HG03460 (cell line): ENCODE results near the gene APIP.

ENCODE experiments used
- ATAC-seq: cut with Tn5 transposase; IDR thresholded peaks from one replicate; pipeline ENCODE4 v1.9.1; 2021; ENCODE audit not compliant: unreplicated experiment

APIP gene

DNA sequence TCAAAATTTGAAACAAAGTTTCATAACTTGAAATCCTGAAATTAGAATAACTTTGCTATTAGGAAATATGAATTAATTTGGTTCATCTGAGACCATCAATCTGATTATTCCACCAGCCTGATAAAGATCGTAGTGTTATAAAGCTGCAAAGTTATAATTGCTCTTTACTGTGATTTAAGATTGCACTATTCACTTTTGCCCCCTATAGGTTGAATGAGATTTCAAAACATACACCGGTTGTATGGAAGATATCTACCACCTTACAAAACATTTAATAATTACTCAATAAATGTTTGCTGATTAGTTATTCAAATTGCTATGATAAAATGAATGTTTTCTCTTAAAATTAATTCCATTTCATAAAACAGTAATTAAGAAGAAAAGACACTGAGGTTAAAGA lies 26.1 kb downstream of the APIP start:
- ATAC-seq: no peak

DNA sequence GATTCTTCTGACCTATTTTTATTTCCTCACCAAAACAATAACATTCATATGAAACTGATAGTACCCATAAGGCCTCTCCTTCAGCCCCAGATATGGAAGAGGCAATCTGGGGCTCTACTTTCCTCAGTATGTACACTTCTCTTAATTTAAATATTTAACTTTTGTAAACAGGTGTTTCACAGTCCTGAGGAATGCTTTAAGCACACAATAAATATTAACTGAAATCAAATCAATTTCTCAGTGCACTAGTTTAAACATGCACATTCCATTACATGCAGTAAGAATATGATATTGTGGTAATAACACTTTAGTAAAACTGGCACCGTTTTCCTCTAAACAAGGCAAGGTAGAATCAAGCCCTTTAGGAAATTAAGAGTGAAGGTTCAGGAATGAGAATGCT lies 28.9 kb downstream of the APIP start:
- ATAC-seq: no peak

DNA sequence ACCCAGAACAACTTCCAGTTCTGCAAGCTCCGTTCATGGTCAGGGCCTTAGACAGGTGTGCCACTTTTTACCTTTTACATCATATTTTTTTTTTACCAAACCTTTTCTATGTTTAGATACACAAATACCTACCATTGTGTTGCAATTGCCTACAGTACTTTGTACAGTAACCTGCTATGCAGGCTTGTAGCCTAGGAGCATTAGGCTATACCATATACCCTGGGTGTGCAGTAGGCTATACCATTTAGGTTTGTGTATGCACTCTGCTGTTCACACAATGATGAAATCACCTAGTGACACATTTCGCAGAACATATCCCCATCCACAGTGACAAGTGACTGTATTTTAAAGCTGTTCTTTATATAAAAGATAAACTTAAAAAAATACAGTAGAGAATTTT lies 29.6 kb downstream of the APIP start:
- no peak for ATAC-seq

DNA sequence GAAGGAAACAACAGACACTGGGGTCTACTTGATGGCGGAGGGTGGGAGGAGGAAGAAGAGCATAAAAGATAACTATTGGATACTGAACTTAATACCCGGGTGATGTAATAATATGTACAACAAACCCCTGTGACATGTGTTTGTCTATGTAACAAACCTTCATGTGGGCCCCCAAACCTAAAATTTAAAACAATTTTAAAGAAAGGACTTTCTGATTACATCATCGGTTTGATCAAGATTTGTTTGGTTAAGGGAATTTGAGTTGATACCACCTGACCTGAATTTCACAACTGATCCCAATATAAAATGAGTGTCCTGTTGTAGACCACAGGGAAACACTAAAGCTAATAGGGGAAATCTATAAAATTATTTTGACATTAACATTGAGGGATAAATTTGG lies 34.3 kb downstream of the APIP start:
- no peak for ATAC-seq

DNA sequence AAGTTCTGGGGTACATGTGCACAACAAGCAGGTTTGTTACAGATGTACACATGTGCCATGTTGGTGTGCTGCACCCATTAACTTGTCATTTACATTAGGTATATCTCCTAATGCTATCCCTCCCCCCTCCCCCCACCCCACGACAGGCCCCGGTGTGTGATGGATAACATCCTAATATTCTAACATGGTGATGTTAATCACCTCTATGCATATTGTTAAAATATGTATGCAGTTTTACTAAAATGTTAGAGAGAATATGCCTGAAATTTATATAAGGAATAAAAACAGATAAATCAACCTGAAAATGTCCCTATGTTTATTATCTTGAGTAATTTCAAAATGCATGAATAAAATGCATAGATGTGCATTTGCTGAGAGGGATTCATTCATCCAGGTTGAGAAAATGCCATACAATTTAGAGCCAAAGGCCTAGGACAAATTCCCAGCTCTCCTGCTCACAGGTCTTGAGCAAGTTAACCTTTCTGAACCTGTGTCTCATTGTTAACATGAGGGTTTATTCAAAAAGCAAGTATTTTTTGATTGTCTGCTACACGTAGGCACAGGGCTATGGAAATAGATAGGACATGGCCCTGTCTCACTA lies 38.7 kb downstream of the APIP start:
- no peak for ATAC-seq

DNA sequence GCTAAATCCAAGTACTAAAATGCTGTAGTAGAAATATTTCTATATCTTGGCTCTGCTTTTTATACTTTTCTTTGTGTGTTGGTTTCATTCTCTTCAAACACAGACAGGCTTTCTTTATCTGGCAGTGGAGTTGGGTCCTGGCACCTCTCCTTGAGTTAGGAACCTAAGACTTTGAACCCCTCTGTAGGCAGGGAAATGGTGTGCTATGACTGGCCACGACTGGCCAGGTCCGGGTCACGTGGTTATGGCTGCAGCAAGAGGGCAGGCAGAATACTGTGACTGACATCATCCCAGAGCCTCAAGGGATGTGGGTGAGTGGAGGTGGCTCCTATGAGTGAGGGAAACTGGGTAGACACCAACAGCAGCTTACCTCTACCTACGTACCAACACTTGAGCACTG lies 42.0 kb downstream of the APIP start:
- no peak for ATAC-seq

DNA sequence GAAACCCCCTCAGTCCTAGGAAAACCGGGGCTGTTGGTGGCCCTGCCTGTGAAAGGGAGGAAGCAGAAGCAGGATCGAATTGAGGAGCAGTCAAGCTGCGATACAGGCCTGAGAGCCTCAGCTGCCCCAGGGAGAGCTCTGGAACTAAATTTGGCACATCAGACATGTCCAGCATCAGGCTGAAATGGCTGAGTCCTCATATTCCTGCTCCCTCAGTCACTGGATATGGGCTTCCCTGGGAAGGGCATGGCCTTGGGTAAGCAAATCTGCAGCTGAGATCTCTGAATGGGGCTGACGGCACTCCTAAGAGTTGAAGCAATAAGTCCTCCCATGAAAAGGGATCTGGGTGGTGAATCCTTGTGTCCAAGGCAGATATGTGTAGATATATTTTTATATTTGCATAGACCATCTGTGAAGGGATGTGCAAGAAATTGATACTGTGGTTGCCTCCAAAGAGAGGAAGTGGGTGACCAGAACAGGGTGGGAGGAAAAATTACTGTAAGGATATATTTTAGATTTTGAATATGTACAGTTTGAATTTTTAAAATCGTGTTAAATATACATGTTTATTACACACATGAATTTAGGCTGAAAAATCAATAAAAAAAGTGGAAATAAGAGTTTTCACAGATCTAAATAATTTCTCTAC lies 45.5 kb downstream of the APIP start:
- ATAC-seq: no peak

DNA sequence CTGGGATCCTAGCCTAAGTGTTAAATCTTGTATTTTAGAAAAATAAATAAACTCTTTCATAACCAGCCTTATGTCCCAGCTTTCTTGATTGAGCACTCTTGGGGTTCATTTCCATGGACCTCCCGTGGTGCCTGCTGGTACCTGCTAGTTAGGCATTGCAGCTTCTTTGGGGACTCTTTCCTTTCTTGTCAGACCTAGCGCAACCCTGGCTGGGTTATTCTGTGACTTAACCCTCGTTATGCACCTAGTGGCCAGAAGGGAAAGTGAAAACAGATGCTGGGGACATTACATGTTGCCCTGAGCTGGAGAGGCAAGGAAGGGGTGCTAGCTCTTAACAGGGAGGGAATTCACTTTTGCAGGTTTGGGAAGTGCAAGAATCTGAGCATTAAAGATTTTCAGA lies 46.8 kb downstream of the APIP start:
- no peak for ATAC-seq

DNA sequence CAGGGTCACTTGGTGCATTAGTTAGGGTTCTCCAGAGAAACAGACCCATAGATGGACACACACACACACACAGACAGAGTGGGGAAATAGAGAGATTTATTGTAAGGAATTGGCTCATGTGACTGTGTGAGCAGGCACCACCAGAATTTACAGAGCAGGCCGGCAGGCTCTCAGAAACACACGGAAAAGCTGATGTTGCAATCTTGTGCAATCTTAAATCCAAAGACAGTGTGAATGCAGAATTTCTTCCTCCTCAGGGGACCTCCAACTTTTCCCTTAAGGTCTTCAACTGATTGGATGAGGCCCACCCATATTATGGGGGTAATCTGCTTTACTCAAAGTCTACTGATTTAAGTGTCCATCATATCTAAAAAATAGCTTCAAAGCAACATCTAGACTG lies 49.8 kb downstream of the APIP start:
- no peak for ATAC-seq

DNA sequence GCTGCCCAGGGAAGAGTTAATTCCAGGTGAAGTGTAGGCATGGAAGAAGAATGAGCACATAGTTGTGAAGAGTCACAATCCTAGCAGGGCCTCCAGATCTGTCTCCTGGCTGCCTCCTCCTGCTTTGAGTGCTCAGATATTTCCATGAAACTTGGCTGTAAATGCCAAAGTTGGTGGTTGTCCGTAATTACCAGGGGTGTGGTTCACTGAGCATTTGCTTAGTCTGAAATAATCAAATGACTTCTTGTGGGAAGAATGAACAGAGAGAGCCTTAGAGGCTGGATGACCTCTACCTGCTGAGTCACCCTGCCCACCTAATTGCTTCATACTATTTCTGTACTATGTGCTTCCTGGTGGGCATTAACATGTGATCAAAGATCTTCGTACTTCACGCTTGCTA lies 50.9 kb downstream of the APIP start:
- ATAC-seq: no peak

DNA sequence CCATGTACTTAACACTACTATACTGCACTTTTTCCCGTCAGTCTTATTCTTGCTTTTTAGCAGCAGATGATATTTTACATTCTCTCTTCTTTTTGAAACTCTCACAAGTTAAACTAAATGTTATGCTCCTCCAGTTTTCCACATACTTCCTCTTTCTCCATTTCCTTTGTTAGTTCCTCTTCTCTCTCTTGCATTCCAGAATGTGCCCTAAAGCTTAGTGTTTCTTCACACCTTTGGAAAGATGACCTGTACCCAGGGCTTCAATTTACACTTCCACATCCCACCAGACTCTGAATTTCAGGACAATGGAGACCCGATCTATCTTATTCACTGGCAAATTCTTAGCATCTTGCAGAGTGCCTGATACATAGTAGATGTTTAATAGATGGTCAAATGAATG lies 51.8 kb downstream of the APIP start:
- no peak for ATAC-seq

DNA sequence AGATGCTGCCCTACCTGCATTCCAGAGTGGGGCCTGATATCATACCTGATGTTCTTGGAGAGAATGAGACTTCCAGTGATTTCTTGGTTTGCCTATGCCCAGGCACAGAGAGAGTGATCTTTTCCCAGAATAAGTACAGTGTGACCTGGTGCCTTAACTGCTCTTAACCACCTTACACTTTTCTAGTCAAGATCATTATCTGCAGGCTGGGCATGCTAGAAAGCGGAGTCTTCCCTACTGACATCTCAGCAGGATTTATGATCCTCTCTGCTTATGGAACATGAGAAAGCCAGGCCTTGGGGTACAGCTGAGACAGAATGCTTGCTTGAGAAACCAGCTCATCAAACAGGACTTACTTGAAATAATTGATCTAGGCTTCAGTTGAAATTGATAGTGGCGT lies 53.1 kb downstream of the APIP start:
- no peak for ATAC-seq

DNA sequence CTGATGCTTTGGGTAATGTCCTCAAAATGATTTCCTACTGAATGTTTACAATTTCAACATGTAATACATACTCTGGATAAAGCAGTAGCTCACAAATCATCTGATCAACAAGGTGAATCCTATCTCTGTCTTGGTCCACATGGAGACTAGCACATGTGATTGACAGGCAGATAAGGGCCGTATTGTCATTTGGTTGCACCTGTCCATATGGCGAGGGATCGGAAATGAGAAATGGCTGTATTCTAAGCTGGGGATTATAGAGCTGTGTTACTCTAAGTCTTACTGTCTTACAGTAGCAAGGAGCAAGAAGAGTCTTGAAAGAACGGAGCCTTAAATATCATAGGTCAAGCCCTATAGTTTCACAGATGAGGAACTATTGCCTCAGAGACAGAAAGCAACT lies 55.7 kb downstream of the APIP start:
- no peak for ATAC-seq

DNA sequence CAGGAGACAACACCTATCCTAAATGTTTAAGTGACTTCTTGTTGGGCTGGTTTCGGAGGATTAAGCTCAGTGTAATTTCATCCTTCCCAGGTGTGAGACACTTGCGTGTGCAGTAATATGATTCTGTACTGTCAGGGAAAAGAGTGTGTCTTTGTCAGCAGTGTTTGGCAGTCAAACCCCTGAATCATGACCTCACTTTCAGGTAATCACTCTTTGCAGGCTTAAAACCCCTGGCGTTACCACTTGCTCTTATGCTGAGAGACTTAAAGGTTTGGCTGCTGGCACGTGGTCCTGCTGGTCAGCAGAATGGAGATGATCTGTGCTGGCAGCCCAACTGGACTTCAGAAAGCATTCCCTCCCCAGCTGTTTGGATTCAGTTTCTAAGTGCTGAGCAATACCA lies 56.1 kb downstream of the APIP start:
- no peak for ATAC-seq

DNA sequence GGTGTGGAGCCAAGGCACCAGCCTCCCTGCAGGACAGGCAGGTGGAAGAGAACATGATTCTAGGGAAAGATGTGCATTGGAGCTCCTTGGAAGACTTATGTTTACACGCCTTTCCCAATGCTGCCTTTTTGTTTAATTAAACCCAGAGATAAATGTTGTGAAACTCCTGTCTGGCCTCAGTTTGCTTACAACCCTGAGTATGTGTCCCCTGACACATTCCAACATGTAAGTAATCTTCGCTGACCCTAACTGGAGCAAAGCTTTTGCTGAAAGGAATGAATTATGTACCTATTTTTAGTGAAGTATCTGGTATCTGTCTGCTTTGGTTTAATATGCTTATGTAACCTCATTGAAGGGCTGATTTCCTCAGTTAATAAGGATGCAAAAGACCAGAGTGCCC lies 56.7 kb downstream of the APIP start:
- ATAC-seq: no peak

DNA sequence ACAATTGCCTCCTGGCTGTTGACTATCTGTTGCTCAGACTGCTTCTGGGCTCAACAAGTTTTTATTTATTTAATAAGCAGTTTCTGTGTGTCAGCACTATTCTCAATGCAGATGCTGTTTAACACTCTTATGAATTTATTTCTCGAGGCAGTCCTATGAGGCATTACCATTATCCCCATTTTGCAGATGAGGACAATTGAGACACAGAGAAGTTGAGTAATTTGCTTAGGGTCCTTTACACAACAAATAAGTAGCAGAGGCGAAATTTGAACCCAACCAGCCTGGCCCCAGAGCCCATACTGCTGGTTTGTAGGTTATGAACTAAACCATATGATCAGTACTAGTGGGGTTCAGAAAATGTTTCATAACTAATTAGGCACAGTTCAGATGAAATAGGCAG lies 58.7 kb downstream of the APIP start:
- no peak for ATAC-seq

DNA sequence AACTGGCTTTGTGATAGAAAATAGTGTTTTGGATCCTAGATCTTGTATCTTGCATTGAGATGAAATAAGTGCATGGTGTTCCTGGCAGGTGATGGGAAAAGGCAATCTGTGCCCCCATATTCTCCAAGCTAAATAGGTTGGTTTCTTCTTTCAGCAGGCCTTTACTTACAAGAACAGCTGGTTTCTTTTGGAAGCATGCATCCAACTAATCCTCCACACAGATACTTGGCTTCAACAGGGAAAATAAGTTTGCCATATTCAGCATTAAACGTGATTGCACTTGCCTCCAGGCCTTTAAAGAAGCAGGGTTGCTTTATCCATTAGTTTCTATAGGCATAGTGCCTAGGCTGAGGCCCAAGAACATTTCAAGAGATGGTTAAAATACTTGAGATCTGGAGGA lies 59.9 kb downstream of the APIP start:
- ATAC-seq: no peak

DNA sequence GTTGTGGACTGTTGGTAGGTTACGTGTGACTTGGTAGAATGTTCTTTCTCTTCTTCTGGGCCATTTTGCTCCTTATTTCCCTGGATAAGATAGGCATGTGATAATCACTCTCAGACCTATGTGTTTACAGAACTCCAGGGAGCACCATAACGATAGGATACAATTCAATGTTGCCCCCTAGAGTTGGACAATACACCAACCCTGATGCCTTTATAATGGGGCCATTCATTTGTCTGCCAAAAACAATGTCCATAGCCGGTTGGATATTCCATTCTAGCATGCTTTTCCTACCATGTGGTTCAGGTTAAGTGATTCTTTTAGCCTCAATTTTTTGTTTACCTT lies 60.5 kb downstream of the APIP start:
- no peak for ATAC-seq

DNA sequence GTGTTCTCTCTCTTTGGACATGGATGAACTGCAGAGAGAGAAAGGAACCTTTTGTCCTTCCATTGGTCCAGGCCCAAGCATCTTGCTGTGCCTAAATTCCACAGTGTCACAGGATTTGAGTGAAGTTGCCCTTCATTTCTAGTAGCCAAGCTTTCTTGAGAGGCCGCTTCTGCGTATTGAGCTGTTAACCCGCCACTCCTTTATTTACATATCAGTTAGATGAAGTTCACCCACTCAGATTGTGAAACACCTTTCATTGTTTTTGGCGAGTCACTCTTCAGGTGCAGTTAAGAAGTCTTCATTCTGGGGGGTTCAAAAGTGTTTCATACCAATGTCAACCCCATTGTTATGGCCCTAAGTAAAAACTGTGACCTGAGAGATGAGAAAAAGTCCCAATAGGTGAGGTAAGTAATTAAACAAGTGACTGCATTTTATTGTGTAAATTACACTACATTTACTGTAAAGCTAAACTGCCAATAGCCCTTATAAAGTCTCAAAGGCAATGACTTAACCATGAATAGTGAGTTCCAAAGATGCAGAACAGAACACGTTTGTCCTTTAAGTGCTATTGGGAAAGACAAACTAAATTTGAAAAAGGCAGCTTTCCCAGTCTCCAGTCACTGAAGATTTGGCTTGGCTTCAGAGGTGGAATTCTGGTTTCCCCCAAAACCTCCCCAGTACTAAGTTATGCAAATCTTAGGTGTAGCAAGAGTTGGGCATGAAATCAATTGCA lies 61.0 kb downstream of the APIP start:
- ATAC-seq: no peak

DNA sequence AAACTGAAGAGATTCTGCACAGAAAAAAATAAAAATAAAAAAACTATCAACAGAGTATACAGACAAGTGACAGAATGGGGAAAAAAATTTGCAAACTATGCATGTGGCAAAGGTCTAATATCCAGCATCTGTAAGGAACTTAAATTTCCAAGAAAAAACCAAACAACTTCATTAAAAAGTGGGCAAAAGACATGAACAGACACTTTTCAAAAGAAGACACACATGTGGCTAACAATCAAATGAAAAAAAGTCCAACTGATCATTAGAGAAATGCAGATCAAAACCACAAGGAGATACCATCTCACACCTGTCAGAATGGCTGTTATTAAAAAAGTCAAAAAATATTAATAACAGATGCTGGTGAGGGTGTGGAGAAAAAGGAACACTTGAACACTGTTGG lies 64.3 kb downstream of the APIP start:
- no peak for ATAC-seq

DNA sequence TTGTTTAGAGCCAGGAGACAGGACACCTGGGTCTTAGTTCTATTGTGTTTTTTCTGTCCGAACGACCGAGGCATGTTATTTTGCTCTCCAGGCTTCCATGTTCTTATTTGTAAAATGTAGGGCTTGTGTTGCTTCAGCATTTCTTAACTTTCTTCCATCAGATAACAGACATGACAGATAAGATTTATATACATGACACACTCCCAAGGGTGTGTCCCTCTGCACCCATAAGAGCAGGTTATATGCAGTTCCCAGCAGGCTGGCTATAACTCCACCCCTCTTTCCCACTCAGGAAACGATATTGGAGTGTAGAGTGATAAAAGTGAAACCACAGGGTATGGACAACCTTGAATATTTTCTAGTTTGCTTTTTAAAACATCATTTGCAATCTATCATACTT lies 65.8 kb downstream of the APIP start:
- ATAC-seq: no peak

DNA sequence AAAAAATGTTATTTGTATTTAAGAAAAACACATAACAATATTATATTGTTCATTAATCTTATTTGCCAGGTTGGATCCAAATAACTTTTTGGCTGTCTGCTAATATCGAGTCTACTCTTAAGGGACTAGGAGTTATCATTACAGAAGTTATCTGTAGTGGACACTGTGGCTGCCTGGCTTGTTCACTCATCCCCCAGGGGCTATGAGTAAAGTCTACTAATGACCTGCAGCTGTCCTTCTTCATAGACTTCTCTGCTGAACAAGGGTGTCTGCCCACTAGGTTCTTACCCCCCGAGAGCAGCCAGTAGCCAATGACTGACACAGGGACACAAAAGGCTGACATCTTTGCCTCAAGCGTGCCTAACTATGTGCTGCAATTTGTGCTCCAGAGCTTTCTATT lies 69.7 kb downstream of the APIP start:
- ATAC-seq: no peak
